ENCODE data around the gene ALOX12.
"Not testable (repeated sequence)": the region's sequence is repeated elsewhere in the genome, so short reads cannot be mapped to it uniquely, and the experiment has no call there.

ALOX12 gene

GRCh38 chr17:6959700-6960099, 36.1 kb upstream of the ALOX12 start:
- no peaks in the 10 kb centered on the region for H3K27me3 ChIP-seq

GRCh38 chr17:6969323-6969726, 26.5 kb upstream of the ALOX12 start:
- Histone ChIP-seq H3K36me3 (no peaks in the 10 kb centered on the region), H3K27me3 (no peaks in the 10 kb centered on the region), H3K4me3 (ENCODE audit: low read depth in 1 of 2, low read length in 1 of 2) (no peak overlapping the region), H3K27ac (no peak overlapping the region), H3K4me1 (ENCODE audit: control insufficient read depth in 1 of 2, insufficient read depth in 1 of 2, low read depth in 1 of 2, low read length in 1 of 2) (no peaks in the 10 kb centered on the region), H3K9me3 (no peaks in the 10 kb centered on the region)
- TF ChIP-seq CTCF (IDR thresholded peaks at IDR 0.05) = no peak

More at GRCh38 chr17:6959700-6960099, 36.1 kb upstream of the ALOX12 start:
- Histone ChIP-seq H3K27ac (no peak overlapping the region), H3K9me3 (no peaks in the 10 kb centered on the region), H3K4me3 (ENCODE audit: low read depth in 1 of 2, low read length in 1 of 2) (no peak overlapping the region), H3K36me3 (no peaks in the 10 kb centered on the region), H3K4me1 (ENCODE audit: control insufficient read depth in 1 of 2, insufficient read depth in 1 of 2, low read depth in 1 of 2, low read length in 1 of 2) (no peaks in the 10 kb centered on the region)
- TF ChIP-seq CTCF (IDR thresholded peaks at IDR 0.05) = no peak

GRCh38 chr17:6970992-6971391, 24.9 kb upstream of the ALOX12 start:
- no peak overlapping the region for H3K27ac ChIP-seq
- no peak for TF ChIP-seq CTCF (IDR thresholded peaks at IDR 0.05)
- H3K4me1 ChIP-seq (ENCODE audit: control insufficient read depth in 1 of 2, insufficient read depth in 1 of 2, low read depth in 1 of 2, low read length in 1 of 2) = no peaks in the 10 kb centered on the region
- H3K36me3 ChIP-seq = no peaks in the 10 kb centered on the region
- H3K9me3 ChIP-seq = no peaks in the 10 kb centered on the region
- H3K4me3 ChIP-seq (ENCODE audit: low read depth in 1 of 2, low read length in 1 of 2) = no peak overlapping the region
- no peaks in the 10 kb centered on the region for H3K27me3 ChIP-seq

- not testable (repeated sequence) for H3K27me3 ChIP-seq; H3K9me3 ChIP-seq; H3K4me3 ChIP-seq (ENCODE audit: low read depth in 1 of 2, low read length in 1 of 2); H3K4me1 ChIP-seq (ENCODE audit: control insufficient read depth in 1 of 2, insufficient read depth in 1 of 2, low read depth in 1 of 2, low read length in 1 of 2); H3K36me3 ChIP-seq; H3K27ac ChIP-seq
Measured at GRCh38 chr17:6979440-6979839, 16.4 kb upstream of the ALOX12 start.

GRCh38 chr17:6981426-6981825, 14.4 kb upstream of the ALOX12 start:
- Histone ChIP-seq H3K9me3 (no peaks in the 10 kb centered on the region), H3K27ac (no peak overlapping the region), H3K36me3 (no peaks in the 10 kb centered on the region), H3K27me3 (no peaks in the 10 kb centered on the region), H3K4me3 (ENCODE audit: low read depth in 1 of 2, low read length in 1 of 2) (no peak overlapping the region), H3K4me1 (ENCODE audit: control insufficient read depth in 1 of 2, insufficient read depth in 1 of 2, low read depth in 1 of 2, low read length in 1 of 2) (peaks cover 0 to 4% of the 10 kb centered on the region in 2 experiments)
- TF ChIP-seq CTCF (IDR thresholded peaks at IDR 0.05) = no peak

- no peak overlapping the region for H3K4me3 ChIP-seq (ENCODE audit: low read depth in 1 of 2, low read length in 1 of 2)
- H3K4me1 ChIP-seq (ENCODE audit: control insufficient read depth in 1 of 2, insufficient read depth in 1 of 2, low read depth in 1 of 2, low read length in 1 of 2) = peaks cover 0 to 4% of the 10 kb centered on the region in 2 experiments
- H3K27ac ChIP-seq = no peak overlapping the region
- no peak for TF ChIP-seq CTCF (IDR thresholded peaks at IDR 0.05)
- H3K27me3 ChIP-seq = no peaks in the 10 kb centered on the region
- H3K36me3 ChIP-seq = no peaks in the 10 kb centered on the region
- H3K9me3 ChIP-seq = no peaks in the 10 kb centered on the region
Measured at GRCh38 chr17:6985266-6985665, 10.6 kb upstream of the ALOX12 start.

Measured in neutrophil (primary cell).